Muscle layer of duodenum (tissue), 2 donors: ENCODE data around the gene BTNL2.
"Not testable (repeated sequence)": the region's sequence is repeated elsewhere in the genome, so short reads cannot be mapped to it uniquely, and the experiment has no call there.

Source experiments
- H3K27ac ChIP-seq: one replicate; pipeline ENCODE4 v1.7.0; 2013; ENCODE audit warnings: mild to moderate bottlenecking, low read length
- H3K27me3 ChIP-seq: one replicate; pipeline ENCODE4 v1.7.0; 2013; ENCODE audit warnings: low read depth, mild to moderate bottlenecking, control low read depth, low read length
- H3K36me3 ChIP-seq, 2 donors: one replicate each; pipeline ENCODE4 v1.7.0; 2013; ENCODE audit warnings: low read length in 2 of 2, control low read depth in 1 of 2, mild to moderate bottlenecking in 1 of 2; ENCODE audit not compliant: insufficient read depth in 2 of 2, control insufficient read depth in 1 of 2
- H3K4me1 ChIP-seq, 2 donors: one replicate each; pipeline ENCODE4 v1.7.0; 2013; ENCODE audit warnings: low read length in 2 of 2, mild to moderate bottlenecking in 2 of 2, control low read depth in 1 of 2, moderate library complexity in 1 of 2; ENCODE audit not compliant: insufficient read depth in 2 of 2, control insufficient read depth in 1 of 2
- H3K4me3 ChIP-seq, 2 donors: one replicate each; pipeline ENCODE4 v1.7.0; 2013; ENCODE audit warnings: low read length in 2 of 2, low read depth in 1 of 2, mild to moderate bottlenecking in 1 of 2
- H3K9me3 ChIP-seq, 2 donors: one replicate each; pipeline ENCODE4 v1.7.0; 2013; ENCODE audit warnings: low read length in 2 of 2, control low read depth in 1 of 2, mild to moderate bottlenecking in 1 of 2; ENCODE audit not compliant: control insufficient read depth in 1 of 2
- donor health status: healthy.

Gene BTNL2

DNA sequence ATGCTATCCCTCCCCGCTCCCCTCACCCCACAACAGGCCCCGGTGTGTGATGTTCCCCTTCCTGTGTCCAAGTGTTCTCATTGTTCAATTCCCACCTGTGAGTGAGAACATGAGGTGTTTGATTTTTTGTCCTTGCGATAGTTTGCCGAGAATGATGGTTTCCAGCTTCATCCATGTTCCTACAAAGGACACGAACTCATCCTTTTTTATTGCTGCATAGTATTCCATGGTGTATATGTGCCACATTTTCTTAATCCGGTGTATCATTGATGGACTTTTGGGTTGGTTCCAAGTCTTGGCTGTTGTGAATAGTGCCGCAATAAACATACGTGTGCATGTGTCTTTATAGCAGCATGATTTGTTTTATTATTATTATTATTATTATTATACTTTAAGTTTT is 48.4 kb downstream of the BTNL2 start:
- not testable (repeated sequence) for H3K27me3 ChIP-seq, H3K4me1 ChIP-seq, H3K4me3 ChIP-seq, H3K27ac ChIP-seq, H3K9me3 ChIP-seq, H3K36me3 ChIP-seq

DNA sequence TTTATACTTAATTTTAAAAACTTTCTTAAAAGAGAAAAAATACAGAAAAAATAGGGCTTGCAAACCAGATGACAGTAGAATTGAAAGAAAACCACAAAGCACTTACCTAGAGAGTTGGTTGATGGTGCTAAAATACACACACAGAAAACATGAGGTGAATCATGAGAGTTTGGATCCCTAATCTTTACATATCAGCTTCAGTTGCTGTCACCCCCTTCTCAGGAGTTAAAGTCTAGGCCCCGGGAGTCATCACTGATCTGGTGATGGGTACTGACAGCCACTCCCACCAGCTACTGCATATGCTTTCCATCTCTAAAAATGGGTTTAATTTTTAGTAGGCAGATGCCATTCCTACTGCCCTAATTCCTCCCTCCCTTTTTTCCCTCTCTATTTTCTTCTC is 52.0 kb downstream of the BTNL2 start:
- H3K27ac ChIP-seq = no peak overlapping the region

DNA sequence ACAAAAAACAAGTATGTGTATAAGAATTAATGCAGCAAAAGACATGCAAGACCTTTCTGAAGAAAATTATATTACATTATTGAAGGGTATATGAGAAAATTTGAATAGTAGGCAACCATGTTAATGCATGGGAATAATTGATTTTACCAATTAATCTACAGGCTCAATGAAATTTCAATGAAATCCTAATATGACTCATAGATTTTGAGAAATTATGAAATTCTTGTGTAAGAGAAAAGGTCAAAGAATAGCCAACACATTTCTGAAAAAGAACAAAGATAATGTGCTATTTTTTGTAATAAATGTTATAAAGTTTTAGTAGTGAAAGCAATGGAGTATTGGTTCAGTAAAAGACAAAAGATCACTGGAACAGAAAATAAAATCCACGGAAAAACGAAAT is 53.6 kb downstream of the BTNL2 start:
- Histone ChIP-seq H3K9me3 (no peaks in the 10 kb centered on the region), H3K27ac (no peak overlapping the region), H3K27me3 (no peaks in the 10 kb centered on the region), H3K4me1 (no peaks in the 10 kb centered on the region), H3K36me3 (no peaks in the 10 kb centered on the region), H3K4me3 (no peak overlapping the region)

More for the DNA sequence above, 52.0 kb downstream of the BTNL2 start:
- H3K27me3 ChIP-seq = no peaks in the 10 kb centered on the region
- H3K36me3 ChIP-seq = no peaks in the 10 kb centered on the region
- H3K9me3 ChIP-seq = no peaks in the 10 kb centered on the region
- H3K4me3 ChIP-seq = no peak overlapping the region
- H3K4me1 ChIP-seq = no peaks in the 10 kb centered on the region
